Glomerular visceral epithelial cell (primary cell): ENCODE results near the gene KCNK17.

ENCODE experiments used
- DNase-seq: peaks from one replicate; pipeline ENCODE4 v3.0.0-alpha.2; 2016; ENCODE audit errors: extremely low spot score

Gene KCNK17

GRCh38 chr6:39266782-39267355 lies 47.4 kb downstream of the KCNK17 start:
- DNase-seq = no peak

GRCh38 chr6:39266375-39266774 lies 47.8 kb downstream of the KCNK17 start:
- DNase-seq = no peak

- DNase-seq = no peak
Observed at GRCh38 chr6:39263303-39264037, 50.7 kb downstream of the KCNK17 start.

- no peak for DNase-seq
Observed at GRCh38 chr6:39261751-39262150, 52.5 kb downstream of the KCNK17 start.

- DNase-seq = no peak
Observed at GRCh38 chr6:39260953-39261352, 53.3 kb downstream of the KCNK17 start.

GRCh38 chr6:39260456-39260855 lies 53.8 kb downstream of the KCNK17 start:
- DNase-seq = no peak

- no peak for DNase-seq
Observed at GRCh38 chr6:39256294-39256940, 57.8 kb downstream of the KCNK17 start.

- DNase-seq = no peak
Observed at GRCh38 chr6:39254999-39255535, 59.2 kb downstream of the KCNK17 start.

- DNase-seq = no peak
Observed at GRCh38 chr6:39251406-39251805, 62.8 kb downstream of the KCNK17 start.

- DNase-seq = no peak
Observed at GRCh38 chr6:39250507-39250906, 63.7 kb downstream of the KCNK17 start.

- DNase-seq = no peak
Observed at GRCh38 chr6:39249278-39249677, 64.9 kb downstream of the KCNK17 start.
